Keratinocyte (primary cell): ENCODE measurements around the gene TCERG1L.

Experiments used
- EZH2 ChIP-seq: IDR thresholded peaks from one replicate; pipeline ENCODE4 v1.6.1; 2012; ENCODE audit warnings: inconsistent platforms, mild to moderate bottlenecking, low read length, moderate library complexity
- TF ChIP-seq, protein P1 (sequence below), 3 experiments: IDR thresholded peaks in 1 of 3; conservative IDR thresholded peaks in 1 of 3; optimal IDR thresholded peaks in 1 of 3; 2 replicates in 2 of 3; 3 replicates in 1 of 3; pipeline versions ENCODE3 to v1.5.1; 2011; ENCODE audit warnings: low read length in 3 of 3, mild to moderate bottlenecking in 3 of 3, moderate library complexity in 2 of 3, control low read depth in 1 of 3, inconsistent platforms in 1 of 3; ENCODE audit not compliant: insufficient read depth in 2 of 3; ENCODE audit errors: extremely low read depth in 1 of 3

- TF ChIP-seq, protein P1, sequence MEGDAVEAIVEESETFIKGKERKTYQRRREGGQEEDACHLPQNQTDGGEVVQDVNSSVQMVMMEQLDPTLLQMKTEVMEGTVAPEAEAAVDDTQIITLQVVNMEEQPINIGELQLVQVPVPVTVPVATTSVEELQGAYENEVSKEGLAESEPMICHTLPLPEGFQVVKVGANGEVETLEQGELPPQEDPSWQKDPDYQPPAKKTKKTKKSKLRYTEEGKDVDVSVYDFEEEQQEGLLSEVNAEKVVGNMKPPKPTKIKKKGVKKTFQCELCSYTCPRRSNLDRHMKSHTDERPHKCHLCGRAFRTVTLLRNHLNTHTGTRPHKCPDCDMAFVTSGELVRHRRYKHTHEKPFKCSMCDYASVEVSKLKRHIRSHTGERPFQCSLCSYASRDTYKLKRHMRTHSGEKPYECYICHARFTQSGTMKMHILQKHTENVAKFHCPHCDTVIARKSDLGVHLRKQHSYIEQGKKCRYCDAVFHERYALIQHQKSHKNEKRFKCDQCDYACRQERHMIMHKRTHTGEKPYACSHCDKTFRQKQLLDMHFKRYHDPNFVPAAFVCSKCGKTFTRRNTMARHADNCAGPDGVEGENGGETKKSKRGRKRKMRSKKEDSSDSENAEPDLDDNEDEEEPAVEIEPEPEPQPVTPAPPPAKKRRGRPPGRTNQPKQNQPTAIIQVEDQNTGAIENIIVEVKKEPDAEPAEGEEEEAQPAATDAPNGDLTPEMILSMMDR (optimal IDR thresholded peaks at IDR 0.05 in 1 of 3, IDR thresholded peaks at IDR 0.05 in 1 of 3, conservative IDR thresholded peaks at IDR 0.05 in 1 of 3; ENCODE audit: extremely low read depth in 1 of 3, insufficient read depth in 2 of 3, low read length in 3 of 3) = no peak
- TF ChIP-seq EZH2 = no peak
These were observed 236.8 kb downstream of the TCERG1L start for GRCh38 chr10:131074682-131075081.
